GM08714 (cell line): ENCODE measurements around the gene USP11.

Experiments
- H3K4me3 ChIP-seq: fragments of 200-500 bp; sonication (Bioruptor generic); 2 replicates; pipeline ENCODE4 v1.5.1; 2014; ENCODE audit warnings: mild to moderate bottlenecking, low read length, inconsistent platforms
- ZNF274 ChIP-seq: IDR thresholded peaks from 2 replicates; pipeline ENCODE4 v1.6.1; 2012; ENCODE audit warnings: mild to moderate bottlenecking, low read depth, low read length

USP11 gene

DNA sequence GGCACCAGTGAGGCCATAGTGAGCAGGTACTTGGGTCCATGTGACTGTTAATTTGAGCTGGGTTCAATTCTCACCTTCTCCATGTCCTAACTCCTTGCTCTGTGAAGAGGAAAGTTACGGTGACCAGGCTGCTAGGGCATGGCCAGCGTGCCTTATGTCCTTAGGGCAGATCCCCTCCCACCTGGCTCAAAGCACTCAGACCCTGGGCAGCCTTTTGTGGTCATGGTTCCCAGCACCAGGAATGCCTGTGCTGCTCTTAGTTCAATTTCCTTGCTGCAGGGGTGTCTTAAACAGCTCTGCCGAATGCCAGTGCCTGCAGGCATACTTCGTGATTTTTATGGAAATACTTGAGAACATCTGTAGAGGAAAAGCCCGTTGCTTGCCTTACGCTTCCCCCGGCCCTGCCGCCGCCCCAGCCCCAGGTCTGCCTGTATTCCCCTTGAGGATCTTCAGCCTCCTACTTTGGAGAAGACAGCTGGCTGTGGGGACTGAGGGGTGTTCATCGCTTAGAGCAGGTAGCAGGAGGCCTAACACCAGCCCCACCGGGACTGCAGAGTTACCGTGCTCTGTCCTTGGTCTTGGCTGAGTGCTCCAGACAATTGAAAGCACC is 17.4 kb upstream of the USP11 start:
- no peak overlapping the region for H3K4me3 ChIP-seq
- TF ChIP-seq ZNF274: no peak

DNA sequence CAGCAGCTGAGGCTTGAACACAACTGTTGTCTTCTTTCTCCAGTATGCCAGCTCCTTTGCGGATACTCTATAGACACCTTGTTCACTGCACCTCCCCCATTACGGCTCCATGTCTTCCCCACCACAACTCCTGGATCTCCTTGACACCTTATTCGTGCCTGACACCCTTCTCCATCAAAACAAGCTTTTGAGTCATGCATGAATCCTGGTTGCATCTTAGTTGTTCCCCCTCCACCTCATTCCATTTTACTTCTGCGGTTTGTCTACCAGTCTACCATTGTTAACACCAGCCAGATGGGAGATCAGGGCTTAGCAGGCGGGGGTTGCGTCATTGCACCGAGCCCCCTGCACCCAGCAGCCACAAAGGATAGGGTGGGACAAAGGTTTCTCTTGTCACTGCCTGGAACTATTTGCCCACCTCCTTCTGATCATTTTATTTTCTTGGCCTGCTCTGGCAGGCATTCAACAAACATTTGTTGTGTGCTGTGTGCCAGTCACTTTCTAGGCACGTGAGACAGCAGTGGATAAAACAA is 16.4 kb upstream of the USP11 start:
- no peak overlapping the region for H3K4me3 ChIP-seq
- TF ChIP-seq ZNF274: no peak

DNA sequence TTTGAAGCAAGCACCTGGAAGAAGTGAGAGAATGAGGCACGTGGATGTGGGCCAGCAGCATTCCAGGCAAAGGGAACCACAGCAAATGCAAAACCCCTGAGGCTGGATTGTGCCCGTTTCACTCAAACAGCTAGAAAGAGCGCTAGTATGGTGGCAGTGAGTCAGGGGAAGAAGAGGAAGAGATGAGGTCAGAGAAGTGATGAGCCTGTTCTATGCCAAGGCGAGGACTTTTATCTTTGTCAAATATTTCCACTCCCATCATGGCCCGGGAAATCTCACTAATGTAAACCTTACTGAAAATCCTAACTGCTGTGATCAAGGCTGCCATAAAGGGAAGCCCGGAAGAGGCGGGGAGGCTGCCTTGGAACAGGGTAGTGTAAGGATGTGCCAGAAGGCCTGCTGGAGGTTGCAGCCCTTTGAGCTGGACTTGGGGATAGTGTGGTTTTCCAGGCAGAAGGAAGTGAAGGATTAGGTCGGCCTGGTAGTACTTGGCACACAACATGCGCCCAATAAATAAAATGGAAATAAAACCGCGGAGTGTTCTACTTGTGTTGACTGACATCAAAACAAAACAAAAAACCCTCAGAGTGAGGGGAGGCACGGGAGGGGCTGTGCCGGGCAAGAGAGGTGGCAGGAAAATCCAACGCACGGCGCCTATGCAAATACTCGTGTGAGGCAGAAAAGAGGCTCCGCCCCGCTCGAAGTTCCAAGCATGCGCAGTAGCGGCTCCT is 15.5 kb upstream of the USP11 start:
- no peak for TF ChIP-seq ZNF274
- peak overlapping the region; percentile 19; the same call in 1 of the 2 replicates for H3K4me3 ChIP-seq

DNA sequence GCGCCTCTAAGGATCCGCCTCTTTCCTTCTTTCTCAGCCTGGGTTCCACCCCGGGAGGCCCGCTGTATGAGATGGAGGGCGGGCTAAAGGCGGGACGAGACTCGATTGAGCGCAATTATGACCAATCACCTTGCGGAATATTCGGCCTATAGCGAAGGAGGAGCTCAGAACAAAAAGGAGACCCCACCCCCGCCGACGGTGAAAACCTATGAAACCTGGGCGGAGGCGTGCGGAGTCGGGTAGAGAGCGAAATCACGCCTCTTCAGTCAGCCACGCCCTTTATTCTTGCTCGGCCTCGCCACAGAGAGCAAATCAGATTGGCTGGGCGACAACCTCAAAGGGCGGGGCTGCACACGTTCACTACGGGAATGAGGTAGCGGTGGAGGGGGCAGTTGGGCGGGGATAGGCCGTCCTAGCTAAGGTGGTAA is 14.9 kb upstream of the USP11 start:
- no peak for TF ChIP-seq ZNF274
- H3K4me3 ChIP-seq: peak overlapping the region; percentile 68

DNA sequence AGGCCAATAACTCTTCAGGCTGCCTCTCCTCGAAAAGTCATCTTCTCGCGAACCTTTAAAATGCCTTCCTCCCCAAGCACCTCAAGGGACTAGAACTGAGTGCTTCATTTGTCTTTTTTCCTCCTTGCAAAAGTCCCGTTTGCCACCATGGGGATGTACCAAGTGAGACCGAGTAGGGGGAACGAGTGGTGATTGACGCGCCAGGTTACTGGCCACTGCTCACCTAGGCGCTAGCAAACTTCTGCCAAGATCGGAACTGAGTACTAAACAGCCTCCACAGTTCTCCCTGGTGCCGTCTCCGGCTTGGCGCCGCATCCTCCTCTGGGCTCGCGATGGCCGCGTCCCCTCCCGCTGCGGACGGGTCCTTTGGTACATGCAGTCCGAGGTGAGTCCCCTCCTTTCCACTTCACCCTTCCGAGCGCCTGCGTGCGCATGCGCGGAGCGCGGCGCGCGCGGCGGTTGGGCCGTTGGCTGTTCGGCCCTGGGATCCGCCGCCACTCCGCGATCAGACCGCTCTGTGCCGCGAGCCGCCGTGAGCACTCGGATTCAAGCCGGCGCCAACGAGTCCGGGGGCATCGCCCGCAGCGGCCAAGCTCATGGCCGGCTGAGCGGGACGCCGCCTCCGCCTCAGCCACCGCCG is 14.4 kb upstream of the USP11 start, which contains the start of gene CDK16:
Gene CDK16 (plus strand): TSS at position 402 of the 640 bp plus-strand sequence. CDS start 4,877 bp downstream, outside the sequence.
- no peak for TF ChIP-seq ZNF274
- H3K4me3 ChIP-seq: peak within 1 kb of the TSS; percentile 68

DNA sequence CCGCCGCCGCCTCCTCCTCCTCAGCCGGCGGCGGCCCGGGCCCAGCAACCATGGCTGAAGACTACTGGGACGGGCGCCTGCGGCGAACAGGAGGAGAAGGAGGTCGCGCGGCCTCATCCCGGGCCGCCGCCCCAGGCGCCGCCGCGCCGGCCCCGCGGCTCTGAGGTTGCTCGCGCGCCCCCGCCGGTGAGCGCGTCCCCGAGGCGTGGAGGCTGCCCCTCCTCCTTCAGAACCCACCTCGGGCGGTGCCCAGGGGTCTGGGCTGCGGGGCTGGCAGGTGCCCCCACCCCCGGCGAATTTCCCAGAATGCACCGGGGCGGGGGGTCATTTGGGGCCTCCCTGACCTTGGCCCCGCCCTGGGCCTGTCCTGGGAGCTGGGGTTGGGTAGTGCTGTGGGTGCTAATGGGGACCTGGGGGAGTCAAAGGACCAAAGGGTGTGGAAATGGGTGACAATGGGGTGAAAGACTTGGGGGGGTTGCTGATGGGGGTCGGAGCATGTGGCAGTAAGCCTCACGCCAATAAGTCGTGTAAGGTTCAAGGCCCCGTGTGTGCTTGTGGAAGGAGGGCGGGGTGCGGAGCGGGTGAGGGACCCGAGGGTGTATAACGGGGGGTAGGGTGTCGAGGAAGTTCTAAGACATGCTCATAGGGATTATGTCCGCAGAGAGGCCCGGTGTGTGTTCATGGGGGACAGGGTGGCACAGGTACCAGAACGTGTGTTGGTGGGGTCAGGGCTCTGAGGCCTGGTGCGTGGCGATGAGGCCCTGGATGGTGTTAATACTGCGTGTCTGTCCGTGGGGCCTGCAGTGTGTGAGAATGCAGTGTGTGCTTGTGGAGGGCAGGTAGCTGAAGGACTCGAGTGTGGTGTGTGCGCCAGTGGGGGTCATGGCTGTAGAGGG is 13.6 kb upstream of the USP11 start:
- no peak for TF ChIP-seq ZNF274
- peak overlapping the region; percentile 68 for H3K4me3 ChIP-seq

DNA sequence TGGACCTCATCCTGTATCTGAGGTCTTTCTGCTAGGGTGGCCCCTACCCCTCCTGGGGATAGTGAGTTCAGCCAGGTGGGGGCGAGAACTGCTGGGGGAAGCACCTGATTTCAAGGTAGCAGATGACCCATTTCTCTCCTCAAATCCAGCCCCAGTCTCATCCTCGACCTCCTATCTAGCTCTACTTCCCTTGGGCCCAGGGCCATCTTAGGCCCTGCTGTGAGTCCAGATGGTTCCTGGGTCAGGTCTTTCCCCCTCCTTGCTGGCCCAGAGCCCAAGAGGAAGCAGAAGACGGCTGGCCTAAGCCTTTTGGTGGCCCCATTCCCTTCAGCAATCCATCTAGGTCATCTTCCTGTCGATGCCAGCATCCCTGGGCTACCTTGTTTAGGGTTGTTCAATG is 11.1 kb upstream of the USP11 start:
- no peak for TF ChIP-seq ZNF274
- H3K4me3 ChIP-seq: no peak overlapping the region

DNA sequence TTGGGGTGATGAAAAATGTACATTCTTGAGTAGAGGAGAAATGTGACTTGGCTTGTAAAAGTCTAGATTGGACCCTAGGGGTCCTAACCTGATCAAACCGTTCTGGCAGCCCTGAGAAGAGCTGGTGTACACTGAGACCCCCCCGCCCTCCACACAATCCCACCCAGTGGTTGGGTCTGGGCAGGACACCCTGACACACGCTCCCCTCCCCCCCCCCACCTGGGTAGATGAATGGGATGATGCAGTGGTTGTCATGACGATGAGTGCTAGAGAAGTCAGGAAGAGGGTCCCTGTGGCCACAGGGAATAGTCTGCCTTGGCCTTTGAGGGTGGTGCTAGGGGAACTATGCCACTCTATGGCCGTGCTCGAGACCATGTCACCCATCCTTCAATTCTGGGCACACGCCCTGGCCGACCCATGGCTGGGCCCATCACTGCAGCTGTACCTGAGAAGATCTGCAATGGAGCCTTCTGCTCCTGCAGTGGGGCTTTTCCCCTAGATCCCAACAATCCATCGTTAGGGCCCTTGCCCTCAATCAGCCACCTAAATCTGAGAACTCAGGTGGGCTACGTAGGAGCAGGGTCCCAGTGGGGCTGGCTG is 10.0 kb upstream of the USP11 start:
- TF ChIP-seq ZNF274: no peak
- no peak overlapping the region for H3K4me3 ChIP-seq

DNA sequence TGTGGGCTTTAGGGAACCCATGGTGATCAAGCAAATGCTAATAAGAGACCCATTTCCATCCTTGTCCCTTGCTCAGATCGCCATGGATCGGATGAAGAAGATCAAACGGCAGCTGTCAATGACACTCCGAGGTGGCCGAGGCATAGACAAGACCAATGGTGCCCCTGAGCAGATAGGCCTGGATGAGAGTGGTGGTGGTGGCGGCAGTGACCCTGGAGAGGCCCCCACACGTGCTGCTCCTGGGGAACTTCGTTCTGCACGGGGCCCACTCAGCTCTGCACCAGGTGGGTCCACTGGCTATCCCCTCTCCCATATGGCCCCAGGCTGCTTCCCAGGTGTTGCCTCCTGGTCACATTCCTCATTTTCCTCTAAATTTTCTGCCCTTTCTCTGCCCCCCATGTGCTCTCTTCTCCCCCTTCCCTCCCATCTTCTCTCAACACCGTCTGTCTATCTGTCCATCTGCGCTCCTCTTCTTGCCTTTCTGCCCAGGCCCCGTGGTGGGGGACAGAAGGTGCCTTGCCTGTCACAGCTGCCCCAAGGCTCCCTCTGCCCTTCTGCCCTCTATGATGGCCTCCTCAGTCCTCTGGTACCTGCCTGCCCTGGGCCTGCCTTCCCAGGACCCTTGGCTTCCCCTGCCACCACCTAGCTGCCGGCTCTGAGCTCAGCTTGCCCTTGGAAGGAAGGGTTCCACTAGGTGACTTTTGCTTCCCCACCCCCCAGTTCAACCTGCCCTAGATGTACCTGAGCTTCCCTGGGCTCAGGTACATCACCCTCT is 9.1 kb upstream of the USP11 start:
- no peak overlapping the region for H3K4me3 ChIP-seq
- no peak for TF ChIP-seq ZNF274

DNA sequence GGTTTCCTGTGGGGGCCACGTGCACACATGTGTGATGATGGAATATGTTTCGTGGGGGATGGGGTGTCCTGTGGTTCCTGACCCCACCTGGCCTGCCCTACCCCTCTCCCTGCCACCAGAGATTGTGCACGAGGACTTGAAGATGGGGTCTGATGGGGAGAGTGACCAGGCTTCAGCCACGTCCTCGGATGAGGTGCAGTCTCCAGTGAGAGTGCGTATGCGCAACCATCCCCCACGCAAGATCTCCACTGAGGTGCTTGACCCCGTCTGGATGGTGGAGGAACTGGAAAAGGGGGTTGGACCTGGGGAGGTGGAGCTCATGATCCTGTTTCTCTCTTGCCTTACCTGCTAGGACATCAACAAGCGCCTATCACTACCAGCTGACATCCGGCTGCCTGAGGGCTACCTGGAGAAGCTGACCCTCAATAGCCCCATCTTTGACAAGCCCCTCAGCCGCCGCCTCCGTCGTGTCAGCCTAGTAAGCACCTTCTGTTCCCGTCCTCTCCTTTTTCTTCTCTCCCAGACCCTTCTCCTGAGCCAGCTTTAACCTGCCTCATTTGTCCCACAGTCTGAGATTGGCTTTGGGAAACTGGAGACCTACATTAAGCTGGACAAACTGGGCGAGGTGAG is 8.4 kb upstream of the USP11 start:
- no peak overlapping the region for H3K4me3 ChIP-seq
- TF ChIP-seq ZNF274: no peak

DNA sequence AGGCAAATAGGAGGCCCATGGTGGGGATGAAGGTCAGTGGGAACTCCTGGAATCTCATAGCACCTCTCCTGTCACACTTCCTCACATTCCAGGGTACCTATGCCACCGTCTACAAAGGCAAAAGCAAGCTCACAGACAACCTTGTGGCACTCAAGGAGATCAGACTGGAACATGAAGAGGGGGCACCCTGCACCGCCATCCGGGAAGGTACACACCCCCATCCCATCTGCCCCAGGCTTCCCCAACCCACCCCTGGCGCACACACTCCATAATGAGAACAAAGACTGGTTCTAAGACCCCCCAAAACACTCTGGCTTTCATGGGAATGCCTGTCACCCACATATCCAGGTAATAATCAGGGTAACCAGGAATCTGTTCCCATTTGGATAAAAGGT is 7.9 kb upstream of the USP11 start:
- no peak for TF ChIP-seq ZNF274
- H3K4me3 ChIP-seq: no peak overlapping the region

DNA sequence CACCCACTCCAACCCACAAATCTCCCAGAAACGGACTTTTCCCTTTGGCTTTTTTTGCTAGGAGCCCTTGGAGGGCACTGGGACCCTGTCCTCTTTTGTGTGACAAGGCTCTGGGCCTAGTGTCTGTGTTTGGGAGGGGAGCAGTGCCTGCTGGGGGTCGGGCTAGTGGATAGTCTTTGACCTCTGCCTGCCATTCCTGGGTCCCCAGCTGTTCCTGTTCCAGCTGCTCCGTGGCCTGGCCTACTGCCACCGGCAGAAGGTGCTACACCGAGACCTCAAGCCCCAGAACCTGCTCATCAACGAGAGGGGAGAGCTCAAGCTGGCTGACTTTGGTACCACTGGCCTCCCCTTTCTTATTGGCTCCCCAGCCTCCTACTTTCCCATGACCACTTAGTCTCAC is 6.7 kb upstream of the USP11 start:
- H3K4me3 ChIP-seq: no peak overlapping the region
- no peak for TF ChIP-seq ZNF274
